Endothelial cell (in vitro differentiated cells): ENCODE results near the gene FASN. TPM values are rescaled to one million over a fixed set of nuclear protein-coding genes. Genes with fewer than 3 reads are reported as not detected.

Source experiments
- DNase-seq: peaks from one replicate; pipeline ENCODE4 v3.0.0; 2021; ENCODE audit warnings: low spot score
- H3K27ac Mint-ChIP-seq: one replicate; pipeline ENCODE4 v1.8.0; 2021; ENCODE audit warnings: mixed read lengths, inconsistent platforms; ENCODE audit not compliant: unreplicated experiment
- H3K27me3 Mint-ChIP-seq: one replicate; pipeline ENCODE4 v1.8.0; 2021; ENCODE audit warnings: mild to moderate bottlenecking, moderate library complexity, mixed read lengths, inconsistent platforms; ENCODE audit not compliant: unreplicated experiment
- H3K36me3 Mint-ChIP-seq: one replicate; pipeline ENCODE4 v1.8.0; 2021; ENCODE audit warnings: mild to moderate bottlenecking, low read depth, mixed read lengths, inconsistent platforms; ENCODE audit not compliant: unreplicated experiment
- H3K4me1 Mint-ChIP-seq: one replicate; pipeline ENCODE4 v1.8.0; 2021; ENCODE audit warnings: mild to moderate bottlenecking, mixed read lengths, inconsistent platforms; ENCODE audit not compliant: unreplicated experiment
- H3K4me3 Mint-ChIP-seq: one replicate; pipeline ENCODE4 v1.8.0; 2021; ENCODE audit warnings: mild to moderate bottlenecking, mixed read lengths, inconsistent platforms; ENCODE audit not compliant: unreplicated experiment
- H3K9me3 Mint-ChIP-seq: one replicate; pipeline ENCODE4 v1.8.0; 2021; ENCODE audit warnings: mixed read lengths, inconsistent platforms; ENCODE audit not compliant: unreplicated experiment
- CTCF ChIP-seq: fragments of 200-600 bp; sonication (generic); IDR thresholded peaks from one replicate; pipeline ENCODE4 v1.5.0; 2021; ENCODE audit warnings: antibody characterized with exemption; ENCODE audit not compliant: unreplicated experiment
- total RNA-seq: library from RNA; stranded (reverse); fragmentation: NEBNext Ultra II Directional; extraction: Animal tissue kit (Norgen Biotek cat#: 25700); gene quantifications from one replicate; pipeline ENCODE4 v1.2.1, GENCODE V29; 2021; ENCODE audit not compliant: unreplicated experiment

Gene FASN
- total RNA-seq, 1 donor from 2014 or later = 400 TPM

- Mint-ChIP-seq H3K9me3 (no peaks in the 10 kb centered on the region), H3K4me1 (no peaks in the 10 kb centered on the region), H3K27ac (peak overlapping the region; percentile 43), H3K27me3 (peaks cover 3% of the 10 kb centered on the region), H3K36me3 (peaks cover 4% of the 10 kb centered on the region), H3K4me3 (no peak overlapping the region)
- TF ChIP-seq CTCF = no peak
- DNase-seq = no peak
Observed at GRCh38 chr17:82077617-82078358, 20.2 kb downstream of the FASN start.

- Mint-ChIP-seq H3K4me3 (no peak overlapping the region), H3K27ac (no peak overlapping the region), H3K36me3 (peaks cover 4% of the 10 kb centered on the region), H3K4me1 (no peaks in the 10 kb centered on the region), H3K9me3 (no peaks in the 10 kb centered on the region), H3K27me3 (peaks cover 3% of the 10 kb centered on the region)
- DNase-seq = no peak
- no peak for TF ChIP-seq CTCF
Observed at GRCh38 chr17:82076785-82077591, 21.0 kb downstream of the FASN start.

- peaks cover 4% of the 10 kb centered on the region for H3K36me3 Mint-ChIP-seq
- TF ChIP-seq CTCF = no peak
- peaks cover 3% of the 10 kb centered on the region for H3K27me3 Mint-ChIP-seq
- H3K4me3 Mint-ChIP-seq = no peak overlapping the region
- H3K27ac Mint-ChIP-seq = no peak overlapping the region
- no peaks in the 10 kb centered on the region for H3K9me3 Mint-ChIP-seq
- DNase-seq = no peak
- no peaks in the 10 kb centered on the region for H3K4me1 Mint-ChIP-seq
Observed at GRCh38 chr17:82076018-82076784, 21.8 kb downstream of the FASN start.

GRCh38 chr17:82073446-82073845, 24.6 kb downstream of the FASN start:
- DNase-seq = no peak

More at GRCh38 chr17:82073446-82073845, 24.6 kb downstream of the FASN start:
- no peaks in the 10 kb centered on the region for H3K9me3 Mint-ChIP-seq
- no peak for TF ChIP-seq CTCF
- H3K4me3 Mint-ChIP-seq = no peak overlapping the region
- no peak overlapping the region for H3K27ac Mint-ChIP-seq
- no peaks in the 10 kb centered on the region for H3K36me3 Mint-ChIP-seq
- H3K4me1 Mint-ChIP-seq = no peaks in the 10 kb centered on the region
- peaks cover 2% of the 10 kb centered on the region for H3K27me3 Mint-ChIP-seq
